Measurements from ENCODE around the gene TMEM108.

The TMEM108 gene

GRCh38 chr3:133117342-133117741 lies 79.2 kb downstream of the TMEM108 start:
- DNase-seq (ENCODE audit: low spot score): no peak

- no peak for DNase-seq (ENCODE audit: low spot score)
Observed at GRCh38 chr3:133119176-133119575, 81.0 kb downstream of the TMEM108 start.

GRCh38 chr3:133121450-133121849 lies 83.3 kb downstream of the TMEM108 start:
- no peak for DNase-seq (ENCODE audit: low spot score)

GRCh38 chr3:133123636-133124035 lies 85.4 kb downstream of the TMEM108 start:
- DNase-seq (ENCODE audit: low spot score): no peak

- DNase-seq (ENCODE audit: low spot score): no peak
Observed at GRCh38 chr3:133124511-133124910, 86.3 kb downstream of the TMEM108 start.

GRCh38 chr3:133125171-133125570 lies 87.0 kb downstream of the TMEM108 start:
- DNase-seq (ENCODE audit: low spot score): no peak

- DNase-seq (ENCODE audit: low spot score): no peak
Observed at GRCh38 chr3:133125802-133126201, 87.6 kb downstream of the TMEM108 start.

GRCh38 chr3:133127381-133127780 lies 89.2 kb downstream of the TMEM108 start:
- no peak for DNase-seq (ENCODE audit: low spot score)

GRCh38 chr3:133130168-133130567 lies 92.0 kb downstream of the TMEM108 start:
- DNase-seq (ENCODE audit: low spot score): no peak

GRCh38 chr3:133135306-133135705 lies 97.1 kb downstream of the TMEM108 start:
- no peak for DNase-seq (ENCODE audit: low spot score)

- DNase-seq (ENCODE audit: low spot score): no peak
Observed at GRCh38 chr3:133136114-133137041, 98.2 kb downstream of the TMEM108 start.

GRCh38 chr3:133137042-133137996 lies 99.1 kb downstream of the TMEM108 start:
- no peak for DNase-seq (ENCODE audit: low spot score)

- no peak for DNase-seq (ENCODE audit: low spot score)
Observed at GRCh38 chr3:133138017-133138416, 99.8 kb downstream of the TMEM108 start.

- no peak for DNase-seq (ENCODE audit: low spot score)
Observed at GRCh38 chr3:133152056-133152455, 113.9 kb downstream of the TMEM108 start.

- DNase-seq (ENCODE audit: low spot score): no peak
Observed at GRCh38 chr3:133152681-133153220, 114.6 kb downstream of the TMEM108 start.

- DNase-seq (ENCODE audit: low spot score): no peak
Observed at GRCh38 chr3:133153382-133153781, 115.2 kb downstream of the TMEM108 start.

GRCh38 chr3:133157716-133158115 lies 119.5 kb downstream of the TMEM108 start:
- no peak for DNase-seq (ENCODE audit: low spot score)

- no peak for DNase-seq (ENCODE audit: low spot score)
Observed at GRCh38 chr3:133158686-133159085, 120.5 kb downstream of the TMEM108 start.

- no peak for DNase-seq (ENCODE audit: low spot score)
Observed at GRCh38 chr3:133159498-133160475, 121.6 kb downstream of the TMEM108 start.

GRCh38 chr3:133161656-133162055 lies 123.5 kb downstream of the TMEM108 start:
- DNase-seq (ENCODE audit: low spot score): no peak

- DNase-seq (ENCODE audit: low spot score): no peak
Observed at GRCh38 chr3:133162265-133162664, 124.1 kb downstream of the TMEM108 start.
